Fibroblast of pulmonary artery (primary cell): ENCODE data around the gene PLEKHF1.
"Not testable (repeated sequence)": the region's sequence is repeated elsewhere in the genome, so short reads cannot be mapped to it uniquely, and the experiment has no call there.

Experiments used
- DNase-seq: peaks from one replicate; pipeline ENCODE4 v3.0.0-alpha.2; 2010; ENCODE audit warnings: low read depth
- H3K4me3 ChIP-seq: replicated peaks from 2 replicates; pipeline ENCODE4 v1.5.1; 2011; ENCODE audit warnings: low read depth, mild to moderate bottlenecking, control low read depth, low read length, moderate library complexity
- TF ChIP-seq, protein P1 (sequence below): IDR thresholded peaks from 2 replicates; pipeline ENCODE4 v1.5.1; 2011; ENCODE audit warnings: mild to moderate bottlenecking, control low read depth, low read length, inconsistent platforms; ENCODE audit errors: missing control alignments

Gene PLEKHF1

DNA sequence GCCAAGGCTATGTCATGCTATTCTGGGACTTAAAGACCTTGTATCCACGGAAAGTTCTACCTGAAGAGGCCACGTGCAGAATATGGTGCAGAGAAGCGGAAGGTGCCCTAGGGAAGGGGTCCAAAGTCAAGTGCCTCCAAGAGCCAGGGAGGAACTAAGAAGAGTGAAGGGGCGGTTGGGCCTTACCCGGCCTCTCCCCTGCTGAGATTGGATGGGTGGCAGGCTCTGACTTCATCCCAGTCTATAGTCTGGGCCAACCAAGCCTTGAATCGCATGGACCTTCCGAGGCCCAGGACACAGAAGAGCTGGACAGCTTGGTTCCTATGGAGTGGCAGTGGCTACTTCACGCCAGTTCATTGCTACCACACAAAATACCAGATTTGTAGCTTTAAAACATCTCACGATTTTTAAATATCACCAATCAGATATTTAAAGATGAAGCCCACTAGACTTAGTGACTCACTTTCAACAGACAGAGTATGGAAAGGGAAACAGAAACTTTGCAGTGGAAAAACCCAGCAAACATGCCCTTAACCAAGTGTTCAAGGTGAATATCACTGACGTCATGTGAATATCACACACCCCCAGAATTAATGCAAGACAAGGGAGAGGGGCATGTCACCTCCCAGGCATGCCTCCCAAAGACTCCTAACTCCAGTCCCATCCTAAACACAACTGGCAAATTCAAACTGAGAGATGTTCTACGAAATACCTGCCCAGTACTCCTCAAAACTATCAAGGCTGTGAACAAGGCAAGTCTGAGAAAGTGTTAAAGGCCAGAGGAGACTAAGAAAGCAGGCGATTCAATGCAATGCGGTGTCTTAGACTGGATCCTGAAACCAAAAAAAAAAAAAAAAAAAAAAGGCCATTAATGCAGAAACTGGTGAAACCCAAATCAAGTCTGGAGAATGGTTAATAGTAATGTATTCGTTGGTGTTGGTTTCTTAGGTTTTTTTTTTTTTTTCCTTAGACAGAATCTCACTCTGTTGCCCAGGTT, 39.6 kb downstream of the PLEKHF1 start:
- DNase-seq = no peak
- no peak overlapping the region for H3K4me3 ChIP-seq
- TF ChIP-seq, protein P1, sequence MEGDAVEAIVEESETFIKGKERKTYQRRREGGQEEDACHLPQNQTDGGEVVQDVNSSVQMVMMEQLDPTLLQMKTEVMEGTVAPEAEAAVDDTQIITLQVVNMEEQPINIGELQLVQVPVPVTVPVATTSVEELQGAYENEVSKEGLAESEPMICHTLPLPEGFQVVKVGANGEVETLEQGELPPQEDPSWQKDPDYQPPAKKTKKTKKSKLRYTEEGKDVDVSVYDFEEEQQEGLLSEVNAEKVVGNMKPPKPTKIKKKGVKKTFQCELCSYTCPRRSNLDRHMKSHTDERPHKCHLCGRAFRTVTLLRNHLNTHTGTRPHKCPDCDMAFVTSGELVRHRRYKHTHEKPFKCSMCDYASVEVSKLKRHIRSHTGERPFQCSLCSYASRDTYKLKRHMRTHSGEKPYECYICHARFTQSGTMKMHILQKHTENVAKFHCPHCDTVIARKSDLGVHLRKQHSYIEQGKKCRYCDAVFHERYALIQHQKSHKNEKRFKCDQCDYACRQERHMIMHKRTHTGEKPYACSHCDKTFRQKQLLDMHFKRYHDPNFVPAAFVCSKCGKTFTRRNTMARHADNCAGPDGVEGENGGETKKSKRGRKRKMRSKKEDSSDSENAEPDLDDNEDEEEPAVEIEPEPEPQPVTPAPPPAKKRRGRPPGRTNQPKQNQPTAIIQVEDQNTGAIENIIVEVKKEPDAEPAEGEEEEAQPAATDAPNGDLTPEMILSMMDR = no peak

DNA sequence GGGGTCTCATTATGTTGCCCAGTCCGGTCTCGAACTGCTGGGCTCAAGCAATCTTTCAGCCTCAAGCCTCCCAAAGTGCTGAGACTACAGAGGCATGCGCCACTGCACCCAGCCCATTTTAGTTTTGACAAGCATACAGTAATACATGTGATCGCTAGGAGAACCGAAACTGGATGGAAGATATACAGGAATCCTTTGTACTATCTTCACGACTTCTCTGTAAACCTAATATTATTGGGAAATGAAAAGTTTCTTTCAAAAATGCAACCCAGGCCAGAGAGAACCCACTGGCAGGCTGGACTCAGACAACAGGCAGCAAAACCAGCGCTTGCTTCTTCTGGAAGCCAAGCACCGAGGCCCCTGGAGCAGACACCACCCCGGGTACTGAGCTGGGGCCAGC, 40.4 kb downstream of the PLEKHF1 start:
- TF ChIP-seq, protein P1 = no peak
- no peak for DNase-seq
- H3K4me3 ChIP-seq = no peak overlapping the region

DNA sequence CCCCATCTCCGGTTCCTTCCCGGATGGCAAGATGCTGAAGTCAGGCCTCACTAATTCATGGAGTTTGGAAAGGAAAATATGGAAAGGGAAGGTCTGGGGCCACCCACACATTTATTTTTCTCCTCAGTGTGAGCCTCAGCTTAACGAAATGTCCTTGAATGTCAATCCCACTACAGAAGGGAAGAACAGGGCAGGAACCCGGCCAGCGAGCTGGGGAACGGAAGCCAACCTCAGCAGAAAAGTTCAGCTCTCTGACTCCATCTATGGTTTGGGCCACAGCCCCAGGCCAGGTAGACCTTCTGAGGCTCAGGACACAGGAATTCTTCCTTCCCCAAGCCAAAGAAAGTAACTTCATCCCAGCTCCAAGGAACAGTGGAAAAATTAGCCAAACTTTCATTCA, 41.4 kb downstream of the PLEKHF1 start:
- DNase-seq = no peak
- TF ChIP-seq, protein P1 = no peak
- no peak overlapping the region for H3K4me3 ChIP-seq

DNA sequence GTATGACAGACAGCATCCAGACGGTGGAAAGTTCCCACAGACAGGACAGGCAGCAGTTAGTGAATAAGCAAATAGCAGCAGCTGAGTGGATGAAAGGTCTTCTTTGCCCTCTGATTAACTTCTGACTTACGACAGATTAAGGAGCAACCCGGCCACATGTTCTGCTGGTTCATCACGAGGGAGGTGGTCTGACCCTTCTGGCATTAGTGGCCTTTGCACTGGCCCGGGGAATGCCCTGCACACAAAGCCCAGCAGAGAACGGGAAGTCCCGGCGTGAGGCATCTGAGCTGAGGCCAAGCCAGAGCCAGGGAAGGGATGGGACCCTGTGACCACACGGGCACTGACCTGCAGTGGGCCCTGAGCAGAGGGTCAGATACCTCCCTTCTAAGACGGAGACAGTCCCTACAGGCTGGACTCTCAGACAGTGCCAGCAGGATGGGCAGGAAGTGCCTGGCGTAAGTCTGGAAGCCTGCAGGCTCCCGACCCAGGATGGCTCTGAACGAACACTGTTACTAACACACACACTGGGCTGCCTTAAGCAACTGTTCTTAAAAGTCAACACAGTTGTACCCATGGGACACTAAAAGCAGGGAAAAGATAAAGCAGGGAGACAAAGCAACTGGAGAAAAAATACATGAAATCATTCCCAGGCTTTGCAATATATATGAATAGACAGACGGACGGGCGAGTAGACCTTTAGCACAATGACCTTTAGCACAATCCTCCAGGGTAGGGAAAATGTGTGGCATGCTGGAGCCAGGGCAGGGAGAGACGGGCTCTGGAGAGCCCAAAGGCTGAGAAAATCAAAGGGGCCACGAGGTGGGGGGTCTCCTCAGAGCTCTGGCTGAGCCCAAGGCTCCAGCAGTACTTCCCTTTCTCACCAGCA, 43.5 kb downstream of the PLEKHF1 start:
- DNase-seq = peak; percentile 4
- no peak overlapping the region for H3K4me3 ChIP-seq
- TF ChIP-seq, protein P1 = no peak

DNA sequence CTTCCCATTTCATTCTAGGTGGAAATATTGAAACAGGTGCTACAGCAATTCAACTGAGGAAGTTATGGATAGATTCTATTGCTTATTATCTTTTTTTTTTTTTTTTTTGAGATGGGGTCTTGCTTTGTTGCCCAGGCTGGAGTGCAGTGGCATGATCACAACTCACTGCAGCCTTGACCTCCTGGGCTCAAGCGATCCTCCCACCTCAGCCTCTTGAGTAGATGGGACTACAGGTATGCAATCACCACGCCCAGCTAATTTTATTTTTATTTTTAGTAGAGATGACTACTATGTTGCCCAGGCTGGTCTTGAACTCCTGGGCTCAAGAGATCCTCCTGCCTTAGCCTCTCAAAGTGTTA, 44.2 kb downstream of the PLEKHF1 start:
- not testable (repeated sequence) for H3K4me3 ChIP-seq, DNase-seq

DNA sequence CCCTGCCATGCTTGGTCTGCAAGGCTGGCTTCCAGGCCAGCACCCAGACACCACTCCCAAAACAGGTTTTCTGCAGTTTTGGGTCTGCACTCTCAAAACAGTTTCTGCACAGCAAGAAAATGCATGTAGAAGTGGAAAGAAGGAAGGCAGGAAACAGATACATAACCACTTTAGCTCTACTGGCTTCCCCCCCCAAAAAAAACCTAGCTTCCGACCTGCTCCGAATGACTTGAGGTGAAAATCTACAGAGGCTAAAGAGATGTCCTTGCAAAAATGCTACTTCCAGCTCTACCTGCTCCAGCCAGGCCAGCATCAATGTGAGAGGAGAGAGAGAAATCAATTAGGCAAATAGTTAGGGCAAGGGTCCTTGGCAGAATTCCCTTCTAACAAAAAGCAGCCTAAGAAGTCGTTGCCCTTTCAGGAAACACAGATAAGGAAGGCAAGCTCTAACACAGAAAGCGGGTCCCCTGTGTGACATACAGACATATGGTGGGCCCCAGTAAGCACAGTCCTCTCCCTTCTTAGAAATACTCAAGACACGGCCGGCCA, 46.4 kb downstream of the PLEKHF1 start:
- no peak for DNase-seq
- TF ChIP-seq, protein P1 = no peak
- no peak overlapping the region for H3K4me3 ChIP-seq
